HTERT RPE-1 (cell line): ENCODE results near the gene TRIM25.

Source experiments
- in situ Hi-C: fragments of 300-500 bp; cut with MboI; formaldehyde crosslinking; loops from 4 replicates; pipeline ENCODE4 v1.14.3; 2020; ENCODE audit warnings: low sequenced_read_pairs

Gene TRIM25

DNA sequence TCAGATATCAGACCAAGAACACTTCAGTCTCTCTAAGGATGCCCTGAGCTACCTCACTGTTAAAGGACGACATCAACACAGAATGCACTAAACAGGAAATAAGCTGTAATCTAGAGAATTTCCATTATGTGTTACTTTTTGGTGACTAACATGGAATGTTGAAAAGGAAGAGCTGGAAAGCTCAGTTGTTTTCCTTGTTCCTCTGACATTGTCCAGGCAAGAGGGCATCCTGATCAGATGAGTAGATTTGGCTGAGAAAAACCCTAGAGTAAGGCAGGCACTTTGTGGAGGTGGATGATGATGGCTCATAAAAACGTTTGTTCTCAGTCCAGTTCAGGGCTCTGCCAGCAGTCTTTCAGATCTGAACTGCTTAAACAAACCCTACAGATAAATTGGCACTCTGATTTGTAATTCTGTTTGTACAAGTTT, 45.9 kb downstream of the TRIM25 start:
- in situ Hi-C loops = no loop called here

DNA sequence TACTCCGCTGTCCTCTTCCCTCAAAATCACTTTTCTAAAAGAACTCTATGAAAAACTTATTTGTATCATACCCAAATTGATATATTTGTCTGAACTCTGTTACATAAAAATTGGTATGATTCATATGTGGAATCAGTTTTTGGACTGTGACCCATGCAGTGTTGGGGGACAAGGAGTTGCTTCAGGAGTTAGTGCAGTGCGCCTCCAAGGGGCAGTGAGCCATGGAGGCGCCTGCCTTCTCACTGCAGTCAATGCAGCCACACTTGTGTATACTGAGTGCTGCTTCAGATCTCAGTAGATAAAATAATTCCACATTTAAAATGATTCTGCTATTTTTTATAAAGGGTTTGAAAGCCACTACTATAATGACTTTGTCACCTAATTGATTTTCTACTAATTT, 47.4 kb downstream of the TRIM25 start:
- in situ Hi-C loops = no loop called here

DNA sequence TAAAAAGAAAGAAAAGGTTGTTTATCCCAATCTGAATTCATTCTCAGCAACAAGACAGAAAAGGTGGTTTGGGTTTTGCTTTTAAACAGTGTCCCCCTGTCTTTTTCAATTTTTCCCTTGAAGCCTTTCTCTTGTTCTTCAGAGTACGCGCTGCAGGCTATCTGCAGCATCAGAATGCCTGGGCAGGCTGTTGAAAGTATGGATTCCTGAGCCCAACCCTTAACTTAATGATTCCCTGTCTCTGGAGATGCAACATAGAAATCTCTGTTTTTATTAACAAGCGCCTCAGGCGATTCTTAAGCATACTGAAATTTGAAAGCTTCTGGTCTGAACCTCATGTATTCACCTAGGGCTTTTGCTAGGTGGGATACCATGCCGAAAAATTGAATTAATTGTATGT, 47.8 kb downstream of the TRIM25 start:
- in situ Hi-C loops = no loop called here

DNA sequence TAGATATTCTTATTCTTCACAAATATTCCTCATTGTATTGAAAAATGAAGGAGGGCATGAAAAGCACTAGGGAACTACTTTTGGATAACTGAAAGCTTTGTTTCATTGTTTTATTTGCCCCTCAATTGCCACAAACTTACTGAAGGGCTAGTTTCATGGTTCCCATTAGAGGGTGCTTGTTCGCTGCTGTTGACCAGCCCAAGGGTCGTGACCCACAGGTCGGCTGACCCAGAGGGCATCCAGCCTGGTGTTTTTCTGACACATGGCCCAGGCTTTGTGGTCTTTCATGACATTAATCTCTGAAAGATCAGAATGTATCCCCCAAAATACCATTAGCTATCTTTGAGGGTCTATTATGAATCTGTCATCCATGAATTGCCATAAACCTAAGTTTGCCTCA, 49.9 kb downstream of the TRIM25 start:
- in situ Hi-C loops = no loop called here

DNA sequence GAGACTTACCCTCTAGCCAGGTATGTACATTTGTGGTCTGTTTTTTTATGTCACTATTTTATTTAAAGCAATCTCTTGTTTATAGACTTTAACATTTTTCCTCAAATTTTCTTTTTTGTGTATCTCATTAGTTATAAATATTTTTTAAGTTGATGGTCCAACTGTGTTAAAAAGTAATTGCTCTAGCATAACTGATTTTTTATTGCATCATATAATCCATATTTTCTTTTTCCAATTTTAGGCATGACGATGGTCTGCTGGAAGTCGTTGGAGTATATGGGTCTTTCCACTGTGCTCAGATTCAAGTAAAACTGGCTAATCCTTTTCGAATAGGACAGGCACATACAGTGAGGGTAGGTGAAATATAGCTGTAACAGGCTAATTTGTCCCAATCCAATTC, 52.0 kb downstream of the TRIM25 start:
- in situ Hi-C loops = no loop called here

GRCh38 chr17:56851008-56851407, 62.8 kb downstream of the TRIM25 start:
- in situ Hi-C loops = no loop called here

DNA sequence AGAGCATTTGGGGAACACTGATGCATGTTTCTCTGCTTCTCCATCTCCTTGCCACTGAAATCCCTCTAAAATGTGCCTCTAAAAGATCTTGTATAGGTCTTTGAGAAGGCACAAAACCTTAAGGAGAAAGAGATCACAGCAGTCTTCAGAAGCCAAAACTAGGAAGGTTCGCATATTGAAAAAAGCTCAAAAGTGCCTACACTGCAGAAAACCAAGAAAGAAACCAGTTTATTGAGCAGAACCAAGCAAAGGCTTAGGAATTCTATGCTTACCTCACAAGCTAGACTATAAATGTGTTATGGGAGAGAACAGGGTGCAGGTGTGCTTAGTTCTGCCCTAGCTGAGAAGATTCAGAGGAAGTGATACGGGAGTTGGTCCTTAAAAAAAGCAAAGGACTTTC, 63.3 kb downstream of the TRIM25 start:
- in situ Hi-C loops = no loop called here

DNA sequence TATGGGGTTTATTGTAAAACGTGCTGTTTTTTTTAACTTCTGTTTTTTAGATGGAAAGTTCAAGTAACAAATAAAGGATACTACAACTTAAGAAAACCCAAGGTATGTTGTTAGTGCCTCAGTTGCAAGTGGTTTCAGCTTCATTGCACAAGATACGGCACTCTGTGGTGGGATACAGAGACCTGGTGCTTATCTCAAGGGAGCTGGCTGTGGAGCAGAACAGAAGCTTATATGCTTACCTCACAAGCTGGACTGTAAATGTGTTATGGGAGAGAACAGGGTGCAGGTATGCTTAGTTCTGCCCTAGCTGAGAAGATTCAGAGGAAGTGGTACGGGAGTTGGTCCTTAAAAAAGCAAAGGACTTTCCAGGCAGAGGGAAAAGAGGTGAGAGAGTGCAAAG, 64.7 kb downstream of the TRIM25 start:
- in situ Hi-C loops = no loop called here

DNA sequence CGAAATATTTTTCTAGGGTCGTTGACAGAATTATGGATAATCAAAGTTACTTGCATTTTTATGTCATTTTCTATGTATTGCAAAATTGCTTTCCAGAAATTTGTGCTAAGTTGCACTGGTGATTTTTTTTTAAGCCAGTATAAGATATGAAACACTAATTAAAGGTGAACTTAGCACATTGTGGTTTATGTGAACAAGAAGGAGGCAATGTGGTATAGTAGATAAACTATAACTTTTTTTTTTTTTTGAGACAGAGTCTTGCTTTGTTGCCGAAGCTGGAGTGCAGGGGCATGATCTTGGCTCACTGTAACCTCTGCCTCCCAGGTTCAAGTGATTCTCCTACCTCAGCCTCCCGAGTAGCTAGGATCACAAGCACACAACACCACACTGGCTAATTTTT, 66.7 kb downstream of the TRIM25 start:
- in situ Hi-C loops = no loop called here

- in situ Hi-C loops = no loop called here
Observed at GRCh38 chr17:56845934-56846333, 67.9 kb downstream of the TRIM25 start.

DNA sequence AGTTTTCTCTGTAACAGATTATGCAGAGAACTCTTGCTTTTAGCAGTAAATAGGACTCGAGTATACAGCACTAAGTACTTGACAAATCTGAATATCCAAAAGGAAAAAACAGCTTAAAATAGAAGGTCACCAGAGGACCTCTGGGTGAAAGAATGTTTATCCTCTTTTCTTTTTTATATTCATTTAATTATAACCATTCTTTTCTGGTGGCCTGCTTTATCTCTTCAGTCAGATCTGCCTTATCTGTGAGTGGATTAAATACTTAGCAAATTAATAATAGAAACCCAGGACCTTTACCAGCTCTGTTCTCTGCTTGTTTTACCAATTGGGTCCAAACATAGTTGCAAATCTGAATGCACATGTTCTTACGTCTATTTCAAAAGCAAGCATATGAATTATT, 71.3 kb downstream of the TRIM25 start:
- in situ Hi-C loops = no loop called here

DNA sequence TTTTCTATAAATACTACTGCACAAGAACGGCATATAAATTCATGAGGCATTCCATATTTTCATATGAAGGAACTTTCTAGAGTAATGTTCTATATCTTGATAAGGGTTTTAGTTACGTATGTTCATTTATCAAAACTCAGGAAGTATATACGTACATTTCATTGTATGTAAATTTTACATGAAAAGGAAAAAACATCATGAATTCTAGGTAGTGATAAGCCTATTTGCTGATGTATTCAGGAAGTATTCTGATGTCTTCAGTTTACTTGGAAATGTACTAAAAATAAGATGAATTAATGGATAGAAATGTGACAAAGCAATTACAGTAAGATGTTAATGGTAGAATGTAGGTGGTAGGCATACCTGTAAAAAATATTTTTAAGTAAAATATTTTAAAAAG, 75.2 kb downstream of the TRIM25 start:
- in situ Hi-C loops = no loop called here
